Measurements from ENCODE around the gene PEX14.

Gene PEX14

DNA sequence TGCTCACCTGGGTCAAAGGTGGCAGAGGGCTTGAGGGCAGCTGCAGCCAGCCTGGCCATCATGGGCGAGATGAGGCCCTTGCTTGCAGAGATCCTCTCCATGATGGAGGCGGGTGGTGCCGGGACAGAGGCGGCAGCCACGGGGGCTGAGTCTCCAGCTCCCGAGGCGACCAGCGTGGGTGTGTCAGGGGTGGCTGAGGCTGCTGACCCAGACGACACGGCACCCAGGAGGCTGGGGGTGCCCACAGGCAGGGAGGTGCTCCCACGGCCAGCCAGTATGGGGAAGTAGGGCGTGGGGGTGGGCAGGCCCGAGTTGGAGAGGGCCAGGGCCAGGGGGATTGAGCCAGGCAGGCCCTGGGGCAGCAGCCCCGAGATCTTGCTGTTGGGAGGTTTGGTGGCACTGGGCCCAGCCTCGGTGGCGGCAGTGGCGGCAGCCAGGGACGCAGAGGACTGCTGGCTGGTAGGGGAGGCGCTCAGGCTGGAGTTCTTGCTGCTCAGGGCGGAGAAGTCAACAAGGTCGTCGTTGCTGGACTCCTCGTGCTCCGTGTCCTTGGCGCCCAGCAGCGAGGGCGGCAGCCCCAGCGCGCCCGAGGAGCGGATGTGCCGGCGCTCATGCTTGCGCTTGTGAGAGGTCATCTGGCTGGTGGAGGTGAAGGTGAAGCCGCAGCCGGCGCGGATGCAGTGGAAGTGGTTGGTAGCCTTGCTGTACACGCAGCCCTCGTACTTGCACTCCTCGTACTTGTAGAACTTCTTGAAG, 178.8 kb downstream of the PEX14 start:
- in situ Hi-C loops (cut with HindIII; ENCODE audit: low sequenced_read_pairs) = no loop called here
- TF ChIP-seq, protein P1, sequence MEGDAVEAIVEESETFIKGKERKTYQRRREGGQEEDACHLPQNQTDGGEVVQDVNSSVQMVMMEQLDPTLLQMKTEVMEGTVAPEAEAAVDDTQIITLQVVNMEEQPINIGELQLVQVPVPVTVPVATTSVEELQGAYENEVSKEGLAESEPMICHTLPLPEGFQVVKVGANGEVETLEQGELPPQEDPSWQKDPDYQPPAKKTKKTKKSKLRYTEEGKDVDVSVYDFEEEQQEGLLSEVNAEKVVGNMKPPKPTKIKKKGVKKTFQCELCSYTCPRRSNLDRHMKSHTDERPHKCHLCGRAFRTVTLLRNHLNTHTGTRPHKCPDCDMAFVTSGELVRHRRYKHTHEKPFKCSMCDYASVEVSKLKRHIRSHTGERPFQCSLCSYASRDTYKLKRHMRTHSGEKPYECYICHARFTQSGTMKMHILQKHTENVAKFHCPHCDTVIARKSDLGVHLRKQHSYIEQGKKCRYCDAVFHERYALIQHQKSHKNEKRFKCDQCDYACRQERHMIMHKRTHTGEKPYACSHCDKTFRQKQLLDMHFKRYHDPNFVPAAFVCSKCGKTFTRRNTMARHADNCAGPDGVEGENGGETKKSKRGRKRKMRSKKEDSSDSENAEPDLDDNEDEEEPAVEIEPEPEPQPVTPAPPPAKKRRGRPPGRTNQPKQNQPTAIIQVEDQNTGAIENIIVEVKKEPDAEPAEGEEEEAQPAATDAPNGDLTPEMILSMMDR (IDR thresholded peaks at IDR 0.05; ENCODE audit: low read depth, low read length) = no peak
- no peak for DNase-seq (ENCODE audit: low read depth, low spot score)
- H3K4me3 ChIP-seq (ENCODE audit: low read depth, low read length) = no peak overlapping the region

DNA sequence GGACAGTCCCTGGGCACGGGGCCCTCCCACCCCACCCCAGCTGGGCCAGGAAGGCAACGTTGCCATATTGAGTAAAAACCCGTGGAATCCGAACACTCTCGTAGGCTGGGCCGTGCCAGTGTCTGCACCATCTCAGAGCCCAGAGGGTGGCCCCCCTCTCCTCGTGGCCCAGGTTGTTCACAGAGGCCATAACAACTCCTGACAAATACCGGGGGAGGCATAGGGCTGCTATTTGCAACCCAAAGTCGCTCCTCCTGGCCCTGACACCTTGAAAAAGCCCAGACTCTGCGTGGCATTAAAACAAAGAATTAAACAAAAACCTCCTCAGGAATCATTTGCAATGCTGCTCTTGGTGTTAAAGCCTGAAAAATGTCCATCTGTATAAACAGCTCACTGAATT, 180.3 kb downstream of the PEX14 start:
- DNase-seq (ENCODE audit: low read depth, low spot score) = no peak
- no peak overlapping the region for H3K4me3 ChIP-seq (ENCODE audit: low read depth, low read length)
- in situ Hi-C loops (cut with HindIII; ENCODE audit: low sequenced_read_pairs) = no loop called here
- TF ChIP-seq, protein P1 (IDR thresholded peaks at IDR 0.05; ENCODE audit: low read depth, low read length) = no peak

DNA sequence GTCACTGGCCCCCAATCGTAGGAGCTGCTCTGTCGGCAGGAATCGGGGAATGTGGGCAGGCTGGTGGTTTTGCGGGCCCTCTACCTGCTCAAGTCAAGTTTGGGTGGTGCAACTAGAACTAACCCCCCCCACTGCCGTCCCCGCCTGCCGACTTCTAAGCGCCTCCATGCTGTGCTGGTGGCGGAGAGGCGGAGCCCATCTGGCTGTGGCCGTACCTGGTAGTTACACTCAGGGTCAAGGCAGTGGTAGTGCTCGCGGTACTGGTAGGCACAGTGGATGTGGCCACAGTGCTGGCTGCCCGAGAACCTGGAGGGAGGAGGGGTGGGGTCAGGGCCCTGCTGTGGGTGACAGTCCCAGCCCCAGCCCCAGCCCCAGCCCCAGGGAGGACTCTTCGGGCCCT, 181.7 kb downstream of the PEX14 start:
- H3K4me3 ChIP-seq (ENCODE audit: low read depth, low read length) = no peak overlapping the region
- TF ChIP-seq, protein P1 (IDR thresholded peaks at IDR 0.05; ENCODE audit: low read depth, low read length) = no peak
- no peak for DNase-seq (ENCODE audit: low read depth, low spot score)
- in situ Hi-C loops (cut with HindIII; ENCODE audit: low sequenced_read_pairs) = no loop called here

DNA sequence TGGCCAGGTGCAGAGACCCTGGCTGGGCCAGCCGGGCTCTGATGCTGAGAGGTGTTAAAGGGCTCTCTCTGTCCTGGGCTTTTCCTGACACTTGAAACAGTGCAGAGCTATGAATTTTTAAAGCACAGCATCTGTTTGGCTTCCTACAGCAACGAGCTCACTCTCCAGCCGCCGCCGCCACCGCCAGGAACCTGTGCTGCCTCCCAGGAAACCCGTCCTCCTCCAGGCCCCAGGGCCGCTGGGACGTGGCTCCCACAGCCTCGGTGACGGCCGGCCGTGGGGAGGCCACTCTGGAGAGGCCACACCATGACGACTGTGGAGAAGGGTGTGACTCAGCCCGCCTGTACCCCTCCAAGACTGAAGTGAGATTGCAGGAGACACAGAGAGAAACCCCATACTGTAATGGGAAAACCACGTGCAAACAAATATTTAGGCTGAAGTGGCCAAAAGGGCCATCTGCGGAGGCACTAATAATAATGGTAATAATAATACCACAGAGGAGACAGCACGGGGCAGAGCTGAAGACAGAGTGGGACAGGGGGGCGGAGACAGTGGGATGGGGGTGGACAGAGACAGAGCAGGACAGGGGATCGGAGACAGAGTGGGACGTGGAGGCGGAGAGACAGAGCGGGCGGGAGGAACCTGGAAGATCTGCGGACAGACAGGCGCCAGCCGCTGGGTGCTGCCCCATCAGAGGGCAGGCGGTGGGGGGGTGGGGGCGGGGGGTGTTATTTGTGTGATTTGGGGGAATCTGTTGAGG, 182.5 kb downstream of the PEX14 start:
- TF ChIP-seq, protein P1 (IDR thresholded peaks at IDR 0.05; ENCODE audit: low read depth, low read length) = no peak
- in situ Hi-C loops (cut with HindIII; ENCODE audit: low sequenced_read_pairs) = no loop called here
- no peak overlapping the region for H3K4me3 ChIP-seq (ENCODE audit: low read depth, low read length)
- DNase-seq (ENCODE audit: low read depth, low spot score) = no peak

DNA sequence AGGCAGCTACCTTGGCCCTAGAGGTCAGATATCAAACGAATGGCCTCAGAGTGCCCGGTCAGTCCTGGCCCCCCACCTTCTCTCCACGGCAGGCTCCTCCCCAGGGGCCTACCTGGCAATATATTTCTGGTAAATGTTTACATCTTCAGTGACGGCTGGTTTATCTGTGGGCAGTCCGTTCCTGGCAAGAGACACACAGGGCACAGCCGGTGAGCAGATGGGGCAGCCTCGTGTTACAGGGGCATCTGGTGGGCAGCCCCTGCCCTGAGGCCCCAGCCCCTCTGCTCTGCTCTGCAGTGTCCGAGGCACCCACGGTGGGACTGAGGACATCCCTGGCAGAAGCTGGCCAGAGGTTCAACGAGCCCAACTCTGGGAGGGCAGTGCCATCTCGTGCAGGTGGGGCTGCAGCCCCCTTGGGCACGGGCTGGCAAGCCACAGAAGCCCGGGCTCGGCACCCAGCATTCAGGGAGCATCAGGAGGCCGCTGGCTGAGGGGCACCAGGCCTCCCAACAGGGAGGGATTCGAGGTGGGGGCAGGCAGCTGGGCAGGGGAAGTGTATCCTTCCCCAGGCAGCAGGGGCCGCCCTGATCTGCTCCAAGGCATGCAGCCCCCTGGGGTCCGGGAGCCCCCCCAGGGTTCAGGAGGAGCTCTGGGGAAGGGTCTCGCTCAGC, 183.8 kb downstream of the PEX14 start:
- H3K4me3 ChIP-seq (ENCODE audit: low read depth, low read length) = no peak overlapping the region
- TF ChIP-seq, protein P1 (IDR thresholded peaks at IDR 0.05; ENCODE audit: low read depth, low read length) = no peak
- in situ Hi-C loops (cut with HindIII; ENCODE audit: low sequenced_read_pairs) = no loop called here
- DNase-seq (ENCODE audit: low read depth, low spot score) = no peak

DNA sequence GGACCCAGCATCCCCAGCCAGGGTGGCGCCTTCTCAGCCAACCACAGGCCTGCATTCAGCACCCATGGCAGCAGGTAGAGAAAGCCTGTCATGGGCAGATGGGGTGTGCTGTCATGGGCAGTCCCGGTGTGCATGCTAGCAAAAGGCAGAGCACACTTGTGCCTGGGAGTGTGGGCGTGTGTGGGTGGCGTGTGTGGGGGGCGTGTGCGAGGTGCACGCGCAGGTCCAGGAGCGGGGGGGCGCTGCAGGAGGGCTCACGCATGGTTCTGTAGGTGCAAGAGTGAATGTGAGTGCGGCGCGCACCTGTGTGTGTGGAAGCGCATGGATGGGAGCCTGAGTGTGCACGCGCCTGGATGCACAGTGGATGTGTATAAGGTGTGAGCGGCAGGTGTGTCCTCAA, 184.5 kb downstream of the PEX14 start:
- no peak overlapping the region for H3K4me3 ChIP-seq (ENCODE audit: low read depth, low read length)
- in situ Hi-C loops (cut with HindIII; ENCODE audit: low sequenced_read_pairs) = no loop called here
- TF ChIP-seq, protein P1 (IDR thresholded peaks at IDR 0.05; ENCODE audit: low read depth, low read length) = no peak
- DNase-seq (ENCODE audit: low read depth, low spot score) = no peak

Data from astrocyte of the spinal cord (primary cell).